ENCODE measurements around the gene ANKRD39.

DNA sequence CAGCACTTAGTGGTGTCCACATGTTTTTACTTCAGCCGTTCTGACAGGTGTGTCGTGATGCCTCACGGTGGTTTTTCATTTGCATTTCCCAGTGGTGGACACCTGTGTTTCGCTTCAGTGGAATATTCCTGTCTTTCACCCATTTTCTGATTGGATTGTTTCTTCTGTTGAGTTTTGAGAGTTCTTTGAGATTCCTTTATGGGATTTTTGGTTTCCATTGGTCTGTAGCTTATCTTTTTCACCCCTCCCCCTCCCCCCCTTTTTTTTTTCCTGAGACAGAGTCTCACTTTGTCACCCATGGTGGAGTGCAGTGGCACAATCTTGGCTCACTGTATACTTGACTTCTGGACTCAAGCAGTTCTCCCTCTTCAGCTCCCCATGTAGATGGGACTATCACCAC lies 22.0 kb downstream of the ANKRD39 start:
- TF ChIP-seq POLR2AphosphoS5 (IDR thresholded peaks at IDR 0.05): no peak
- TF ChIP-seq, protein P1, sequence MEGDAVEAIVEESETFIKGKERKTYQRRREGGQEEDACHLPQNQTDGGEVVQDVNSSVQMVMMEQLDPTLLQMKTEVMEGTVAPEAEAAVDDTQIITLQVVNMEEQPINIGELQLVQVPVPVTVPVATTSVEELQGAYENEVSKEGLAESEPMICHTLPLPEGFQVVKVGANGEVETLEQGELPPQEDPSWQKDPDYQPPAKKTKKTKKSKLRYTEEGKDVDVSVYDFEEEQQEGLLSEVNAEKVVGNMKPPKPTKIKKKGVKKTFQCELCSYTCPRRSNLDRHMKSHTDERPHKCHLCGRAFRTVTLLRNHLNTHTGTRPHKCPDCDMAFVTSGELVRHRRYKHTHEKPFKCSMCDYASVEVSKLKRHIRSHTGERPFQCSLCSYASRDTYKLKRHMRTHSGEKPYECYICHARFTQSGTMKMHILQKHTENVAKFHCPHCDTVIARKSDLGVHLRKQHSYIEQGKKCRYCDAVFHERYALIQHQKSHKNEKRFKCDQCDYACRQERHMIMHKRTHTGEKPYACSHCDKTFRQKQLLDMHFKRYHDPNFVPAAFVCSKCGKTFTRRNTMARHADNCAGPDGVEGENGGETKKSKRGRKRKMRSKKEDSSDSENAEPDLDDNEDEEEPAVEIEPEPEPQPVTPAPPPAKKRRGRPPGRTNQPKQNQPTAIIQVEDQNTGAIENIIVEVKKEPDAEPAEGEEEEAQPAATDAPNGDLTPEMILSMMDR (IDR thresholded peaks at IDR 0.05 in 8 of 11, conservative IDR thresholded peaks at IDR 0.05 in 3 of 11): no peak
